K562 (cell line): ENCODE results near the gene ZGLP1. TPM values are rescaled to one million over a fixed set of nuclear protein-coding genes. Genes with fewer than 3 reads are reported as not detected.

Experiments
- ASH1L ChIP-seq: fragments of 450-650 bp; IDR thresholded peaks from 2 replicates; pipeline ENCODE4 v1.6.1; 2018; ENCODE audit warnings: borderline replicate concordance, mild to moderate bottlenecking, low read depth; ENCODE audit not compliant: partially characterized antibody
- BHLHE40 ChIP-seq: IDR thresholded peaks from 2 replicates; pipeline ENCODE4 v1.6.1; 2011; ENCODE audit warnings: low read length, improper control_type of control experiment
- ID3 ChIP-seq, 2 experiments: fragments of 250-450 bp in 1 of 2; fragments of 450-650 bp in 1 of 2; sonication (Bioruptor Pico) in 1 of 2; IDR thresholded peaks; 2 replicates each; pipeline versions ENCODE4 v1.6.1 to v1.8.0; 2016 to 2021; ENCODE audit warnings: mild to moderate bottlenecking in 2 of 2, moderate library complexity in 2 of 2, missing compliant biosample characterization in 1 of 2, missing genetic modification characterization in 1 of 2
- POLR2G ChIP-seq: fragments of 200-400 bp; formaldehyde crosslinking; IDR thresholded peaks from 2 replicates; pipeline ENCODE4 v1.6.1; 2017; ENCODE audit warnings: low read depth, mild to moderate bottlenecking, antibody characterized with exemption, low read length, moderate library complexity
- REST ChIP-seq, 2 experiments: fragments of 450-650 bp; formaldehyde crosslinking in 1 of 2; IDR thresholded peaks; 2 replicates each; pipeline versions ENCODE4 v1.4.0 to v1.6.1; 2014 to 2020; ENCODE audit warnings: mild to moderate bottlenecking in 2 of 2, borderline replicate concordance in 1 of 2, low read depth in 1 of 2
- SP1 ChIP-seq: sonication (generic); formaldehyde crosslinking; IDR thresholded peaks from 2 replicates; pipeline ENCODE4 v1.8.1; 2022; ENCODE audit warnings: mild to moderate bottlenecking, missing genetic modification reagents
- SREBF1 ChIP-seq: fragments of 150-350 bp; IDR thresholded peaks from 2 replicates; pipeline ENCODE4 v1.6.1; 2014; ENCODE audit warnings: antibody characterized with exemption, low read depth, low read length, borderline replicate concordance
- TRIM24 ChIP-seq, 2 experiments: fragments of 450-650 bp; IDR thresholded peaks; 2 replicates each; pipeline ENCODE4 v1.6.1; 2016
- ZEB2 ChIP-seq: fragments of 450-650 bp; IDR thresholded peaks from 2 replicates; pipeline ENCODE4 v1.6.1; 2016
- ZNF316 ChIP-seq: fragments of 450-650 bp; IDR thresholded peaks from 2 replicates; pipeline ENCODE4 v1.6.1; 2016
- polyA plus RNA-seq, 8 experiments: library from polyadenylated mRNA; depleted of rRNA in 4 of 8; stranded (reverse) in 5 of 8; unstranded in 3 of 8; fragments of >200 nt; fragmentation: Nextera tagmentation in 2 of 8; fragmentation: Illumina TruSeq in 1 of 8; extraction: Ambion mirVana in 2 of 8; extraction: Trizol in 1 of 8; gene quantifications; 2 replicates each; pipeline versions ENCODE4 v1.2.1 to v1.2.3, GENCODE V29; 2011 to 2014; ENCODE audit warnings: inconsistent platforms in 1 of 8, missing spikeins in 1 of 8
- total RNA-seq, 7 experiments: library from RNA; depleted of rRNA in 6 of 7; stranded (reverse); fragments of >200 nt in 6 of 7; fragmentation: Illumina TruSeq in 2 of 7; extraction: Trizol in 2 of 7; gene quantifications; 2 replicates each; pipeline versions ENCODE4 v1.2.1 to v1.2.3, GENCODE V29; 2011 to 2021; ENCODE audit warnings: low replicate concordance in 1 of 7
- TF ChIP-seq, protein P1 (sequence below): fragments of 250-450 bp; sonication (Bioruptor Pico); IDR thresholded peaks from 2 replicates; pipeline ENCODE4 v1.6.1; 2021; ENCODE audit warnings: mild to moderate bottlenecking
- TF ChIP-seq, protein P2 (sequence below), 2 experiments: IDR thresholded peaks; 2 replicates each; pipeline ENCODE4 v1.6.1; 2011; ENCODE audit warnings: borderline replicate concordance in 1 of 2, control low read depth in 1 of 2, low read depth in 1 of 2, low read length in 1 of 2, mild to moderate bottlenecking in 1 of 2, mixed read lengths in 1 of 2, moderate library complexity in 1 of 2; ENCODE audit not compliant: insufficient read depth in 1 of 2, insufficient read length in 1 of 2, poor library complexity in 1 of 2, severe bottlenecking in 1 of 2; ENCODE audit errors: extremely low read depth in 1 of 2
- TF ChIP-seq, protein P3 (sequence below): fragments of 450-650 bp; IDR thresholded peaks from 2 replicates; pipeline ENCODE4 v1.6.1; 2016; ENCODE audit warnings: antibody characterized with exemption

ZGLP1 gene
- total and polyA plus RNA-seq, 9 of the 15 experiments (the other 6 are each of a cell fraction or from before 2014, with no cell fraction given): 0.24 to 4.5 (median 2.2) TPM

DNA sequence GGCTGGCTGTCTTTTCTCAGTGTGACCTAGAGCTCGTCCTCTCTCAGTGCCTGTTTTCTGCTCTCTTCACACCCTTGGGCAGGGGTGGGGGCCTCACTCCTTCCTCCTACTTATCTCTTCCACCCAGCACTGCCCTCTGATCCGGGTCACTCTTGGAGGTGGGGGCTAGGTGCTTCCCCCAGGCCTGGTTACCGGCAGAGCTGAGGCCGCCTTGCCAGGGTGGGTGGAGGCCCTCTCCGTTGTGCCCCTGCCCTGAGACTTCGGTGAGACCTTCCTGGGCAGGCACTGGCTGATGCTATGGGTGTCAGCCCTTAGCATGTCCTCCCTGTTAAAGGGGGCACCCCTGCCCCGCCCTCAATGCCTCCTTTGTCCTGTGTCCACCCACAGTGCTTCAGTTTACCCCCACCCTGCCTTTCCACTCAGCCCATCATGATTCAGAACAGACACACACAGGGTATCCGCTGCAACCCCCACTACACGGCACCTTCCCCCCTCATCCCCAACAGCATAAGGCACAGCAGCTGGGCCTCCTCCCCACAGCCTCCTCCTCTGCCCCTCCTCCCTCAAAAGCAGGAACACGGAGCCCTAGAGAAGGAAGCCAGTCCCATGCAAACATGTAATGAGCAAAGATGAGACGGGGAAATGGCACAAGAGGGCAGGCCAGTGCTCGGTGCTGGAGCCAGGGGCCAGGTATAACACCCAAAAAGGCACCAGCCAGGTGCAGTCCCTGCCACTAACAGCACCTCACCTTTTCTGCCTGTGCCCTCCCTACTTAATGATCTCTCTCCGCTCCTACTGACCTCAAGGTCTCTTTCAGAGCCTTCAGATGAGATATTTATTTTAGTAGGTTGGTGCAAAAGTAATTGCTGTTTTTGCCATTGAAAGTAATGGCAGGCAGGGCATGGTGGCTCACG lies 9.8 kb downstream of the ZGLP1 start (continued):
- TF ChIP-seq REST (IDR thresholded peaks at IDR 0.05; ENCODE audit: borderline replicate concordance) (no peak), REST (CRISPR knock-in tag; IDR thresholded peaks at IDR 0.05; ENCODE audit: low read depth) (0 out of 2 replicates have a peak, but pooled peaks have one; percentile 35), ZEB2 (peak; percentile 70), SP1 (CRISPR knock-in tag) (peak; percentile 65), ZNF316 (peak; percentile 10; the same call in 1 of the 2 replicates), ASH1L (no peak), BHLHE40 (peak; percentile 61), TRIM24 (IDR thresholded peaks at IDR 0.05) (peak in 1 of 2 experiments; percentile 37; a peak in 1 of 4 replicates), SREBF1 (no peak), ID3 (CRISPR knock-in tag; IDR thresholded peaks at IDR 0.05) (no peak), ID3 (tag; IDR thresholded peaks at IDR 0.05) (peak; percentile 87), POLR2G (peak; percentile 83)
- TF ChIP-seq, protein P1, sequence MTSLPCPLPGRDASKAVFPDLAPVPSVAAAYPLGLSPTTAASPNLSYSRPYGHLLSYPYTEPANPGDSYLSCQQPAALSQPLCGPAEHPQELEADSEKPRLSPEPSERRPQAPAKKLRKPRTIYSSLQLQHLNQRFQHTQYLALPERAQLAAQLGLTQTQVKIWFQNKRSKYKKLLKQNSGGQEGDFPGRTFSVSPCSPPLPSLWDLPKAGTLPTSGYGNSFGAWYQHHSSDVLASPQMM (CRISPR knock-in tag): no peak
- TF ChIP-seq, protein P2, sequence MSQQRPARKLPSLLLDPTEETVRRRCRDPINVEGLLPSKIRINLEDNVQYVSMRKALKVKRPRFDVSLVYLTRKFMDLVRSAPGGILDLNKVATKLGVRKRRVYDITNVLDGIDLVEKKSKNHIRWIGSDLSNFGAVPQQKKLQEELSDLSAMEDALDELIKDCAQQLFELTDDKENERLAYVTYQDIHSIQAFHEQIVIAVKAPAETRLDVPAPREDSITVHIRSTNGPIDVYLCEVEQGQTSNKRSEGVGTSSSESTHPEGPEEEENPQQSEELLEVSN (IDR thresholded peaks at IDR 0.05; ENCODE audit: borderline replicate concordance in 1 of 2, extremely low read depth in 1 of 2, insufficient read depth in 1 of 2, insufficient read length in 1 of 2, low read depth in 1 of 2, low read length in 1 of 2, poor library complexity in 1 of 2, severe bottlenecking in 1 of 2): peak; percentile 23 to 51
- TF ChIP-seq, protein P3, sequence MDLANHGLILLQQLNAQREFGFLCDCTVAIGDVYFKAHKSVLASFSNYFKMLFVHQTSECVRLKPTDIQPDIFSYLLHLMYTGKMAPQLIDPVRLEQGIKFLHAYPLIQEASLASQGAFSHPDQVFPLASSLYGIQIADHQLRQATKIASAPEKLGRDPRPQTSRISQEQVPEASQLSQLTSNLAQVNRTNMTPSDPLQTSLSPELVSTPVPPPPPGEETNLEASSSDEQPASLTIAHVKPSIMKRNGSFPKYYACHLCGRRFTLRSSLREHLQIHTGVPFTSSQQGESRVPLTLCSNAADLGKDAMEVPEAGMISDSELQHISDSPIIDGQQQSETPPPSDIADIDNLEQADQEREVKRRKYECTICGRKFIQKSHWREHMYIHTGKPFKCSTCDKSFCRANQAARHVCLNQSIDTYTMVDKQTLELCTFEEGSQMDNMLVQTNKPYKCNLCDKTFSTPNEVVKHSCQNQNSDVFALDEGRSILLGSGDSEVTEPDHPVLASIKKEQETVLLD: peak; percentile 86
